HCT116 (cell line): ENCODE measurements around the gene SOX1. TPM values are rescaled to one million over a fixed set of nuclear protein-coding genes. Genes with fewer than 3 reads are reported as not detected.

Experiments
- ATAC-seq: fragments of 200-7000 bp; cut with Tn5 transposase; 2 replicates; pipeline ENCODE4 v1.9.1; 2020; ENCODE audit warnings: mild to moderate bottlenecking, moderate library complexity
- BruUV-seq: library from RNA; stranded (reverse); fragments of 400-500 nt; replicated peaks from 2 replicates; lab custom pipeline; 2021; lab: Mats Ljungman, UMichigan
- CTCF ChIA-PET: fragments of 300-600 bp; sonication (Branson Sonifier 250); formaldehyde crosslinking; loops from one replicate; lab custom pipeline; 2021; ENCODE audit warnings: antibody characterized with exemption; lab: Charles Lee
- POLR2A ChIA-PET: fragments of 300-600, 350-600 bp; sonication (Branson Sonifier 250); formaldehyde crosslinking; loops from one replicate; lab custom pipeline; 2021; ENCODE audit warnings: antibody characterized with exemption; lab: Charles Lee
- RAD21 ChIA-PET, 2 experiments: fragments of 300-600 bp; sonication (Branson Sonifier 250); formaldehyde crosslinking; loops; one replicate each; lab custom pipeline; 2023; ENCODE audit warnings: low total read pairs in 2 of 2; ENCODE audit not compliant: uncharacterized antibody in 2 of 2, unreplicated experiment in 2 of 2, low non-redundant PET in 1 of 2; lab: Charles Lee
- DNase-seq: peaks from one replicate; pipeline ENCODE4 v3.0.0-alpha.2; 2010; ENCODE audit warnings: low read depth, low spot score
- H2AFZ ChIP-seq: fragments of 200-600 bp; shearing (Covaris generic), sonication (generic); 2 replicates; pipeline ENCODE4 v1.6.1; 2017; ENCODE audit warnings: low read depth, mixed run types, mixed read lengths, antibody characterized with exemption, low read length; ENCODE audit not compliant: poor library complexity, severe bottlenecking
- H3K27ac ChIP-seq: 2 replicates; pipeline ENCODE4 v1.5.1; 2012; ENCODE audit warnings: low read depth, low read length
- H3K27me3 ChIP-seq: fragments of 200-600 bp; sonication (generic); 2 replicates; pipeline ENCODE4 v1.6.1; 2016; ENCODE audit warnings: mixed run types, low read length, mixed read lengths; ENCODE audit not compliant: insufficient read depth
- H3K36me3 ChIP-seq, 2 experiments: fragments of 200-500 bp in 1 of 2; fragments of 200-600 bp in 1 of 2; sonication (Bioruptor generic) in 1 of 2; sonication (generic) in 1 of 2; 2 replicates each; pipeline versions ENCODE4 v1.5.1 to v1.6.1; 2014 to 2016; ENCODE audit warnings: low read length in 2 of 2, inconsistent platforms in 1 of 2, mixed read lengths in 1 of 2, mixed run types in 1 of 2; ENCODE audit not compliant: insufficient read depth in 2 of 2, control insufficient read depth in 1 of 2
- H3K4me1 ChIP-seq, 2 experiments: fragments of 200-600 bp in 1 of 2; sonication (generic) in 1 of 2; 2 replicates each; pipeline versions ENCODE4 v1.5.1 to v1.6.1; 2012 to 2017; ENCODE audit warnings: low read length in 2 of 2, inconsistent platforms in 1 of 2, mild to moderate bottlenecking in 1 of 2, mixed read lengths in 1 of 2, mixed run types in 1 of 2, moderate library complexity in 1 of 2; ENCODE audit not compliant: insufficient read depth in 2 of 2, control insufficient read depth in 1 of 2
- H3K4me2 ChIP-seq: fragments of 200-600 bp; sonication (generic); 2 replicates; pipeline ENCODE4 v1.6.1; 2017; ENCODE audit warnings: mixed run types, low read length, mixed read lengths
- H3K4me3 ChIP-seq, 2 experiments: fragments of 200-600 bp in 1 of 2; sonication (generic) in 1 of 2; replicated peaks in 1 of 2; 2 replicates each; pipeline ENCODE4 v1.5.1; 2011 to 2016; ENCODE audit warnings: low read length in 2 of 2, control low read depth in 1 of 2, low read depth in 1 of 2, mild to moderate bottlenecking in 1 of 2, mixed read lengths in 1 of 2, mixed run types in 1 of 2
- H3K79me2 ChIP-seq: fragments of 200-600 bp; sonication (generic); 2 replicates; pipeline ENCODE4 v1.6.1; 2017; ENCODE audit warnings: mild to moderate bottlenecking, mixed run types, low read length, moderate library complexity, mixed read lengths; ENCODE audit not compliant: insufficient read depth
- H3K9ac ChIP-seq: fragments of 200-600 bp; sonication (generic); 2 replicates; pipeline ENCODE4 v1.6.1; 2016; ENCODE audit warnings: low read length, mixed read lengths
- H3K9me2 ChIP-seq: fragments of 200-600 bp; sonication (generic), shearing (Covaris generic); 2 replicates; pipeline ENCODE4 v1.6.1; 2017; ENCODE audit warnings: mixed run types, mild to moderate bottlenecking, moderate library complexity; ENCODE audit not compliant: insufficient read depth
- H3K9me3 ChIP-seq, 2 experiments: fragments of 200-500 bp in 1 of 2; fragments of 200-600 bp in 1 of 2; sonication (Bioruptor generic) in 1 of 2; sonication (generic) in 1 of 2; 2 replicates each; pipeline ENCODE4 v1.6.1; 2014 to 2017; ENCODE audit warnings: low read length in 2 of 2, mixed read lengths in 2 of 2, inconsistent platforms in 1 of 2, low read depth in 1 of 2, mild to moderate bottlenecking in 1 of 2, mixed run types in 1 of 2, moderate library complexity in 1 of 2; ENCODE audit not compliant: control insufficient read depth in 1 of 2, insufficient read depth in 1 of 2
- H4K20me1 ChIP-seq: fragments of 200-600 bp; sonication (generic), shearing (Covaris generic); 2 replicates; pipeline ENCODE4 v1.6.1; 2017; ENCODE audit warnings: mixed run types, mild to moderate bottlenecking, moderate library complexity; ENCODE audit not compliant: insufficient read depth
- ATF3 ChIP-seq: IDR thresholded peaks from 2 replicates; pipeline ENCODE4 v1.6.1; 2012
- CBX3 ChIP-seq: IDR thresholded peaks from 2 replicates; pipeline ENCODE4 v1.6.1; 2012; ENCODE audit warnings: low read depth
- CEBPB ChIP-seq: IDR thresholded peaks from 2 replicates; pipeline ENCODE4 v1.6.1; 2012; ENCODE audit warnings: low read depth
- CTCF ChIP-seq, 3 experiments: fragments of 200-600 bp in 1 of 3; sonication (generic) in 1 of 3; IDR thresholded peaks in 2 of 3; conservative IDR thresholded peaks in 1 of 3; 2 replicates each; pipeline ENCODE4 v1.5.1; 2012 to 2017; ENCODE audit warnings: low read depth in 2 of 3, low read length in 2 of 3, antibody characterized with exemption in 1 of 3, borderline replicate concordance in 1 of 3, control low read depth in 1 of 3, mild to moderate bottlenecking in 1 of 3, mixed read lengths in 1 of 3, mixed run types in 1 of 3, moderate library complexity in 1 of 3; ENCODE audit not compliant: insufficient read depth in 1 of 3
- EGR1 ChIP-seq: IDR thresholded peaks from 2 replicates; pipeline ENCODE4 v1.6.1; 2012; ENCODE audit warnings: low read depth
- ELF1 ChIP-seq: IDR thresholded peaks from 2 replicates; pipeline ENCODE4 v1.6.1; 2012; ENCODE audit warnings: low read depth, borderline replicate concordance
- EZH2 ChIP-seq: fragments of 200-600 bp; sonication (generic); IDR thresholded peaks from 2 replicates; pipeline ENCODE4 v1.6.1; 2017; ENCODE audit warnings: antibody characterized with exemption, mixed run types
- FOSL1 ChIP-seq: IDR thresholded peaks from 2 replicates; pipeline ENCODE4 v1.6.1; 2012; ENCODE audit warnings: low read depth
- MAX ChIP-seq: IDR thresholded peaks from 2 replicates; pipeline ENCODE4 v1.6.1; 2012
- POLR2AphosphoS5 ChIP-seq: IDR thresholded peaks from 2 replicates; pipeline ENCODE4 v1.6.1; 2011; ENCODE audit warnings: mild to moderate bottlenecking, low read depth, low read length, moderate library complexity
- RAD21 ChIP-seq: IDR thresholded peaks from 2 replicates; pipeline ENCODE4 v1.6.1; 2012; ENCODE audit warnings: low read depth, mild to moderate bottlenecking
- SRF ChIP-seq: IDR thresholded peaks from 2 replicates; pipeline ENCODE4 v1.6.1; 2012; ENCODE audit warnings: low read depth
- TCF7L2 ChIP-seq: IDR thresholded peaks from 2 replicates; pipeline ENCODE4 v1.7.0; 2011; ENCODE audit warnings: borderline replicate concordance, inconsistent platforms; ENCODE audit not compliant: insufficient read depth, insufficient read length; ENCODE audit errors: extremely low read depth
- ZBTB33 ChIP-seq: IDR thresholded peaks from 2 replicates; pipeline ENCODE4 v1.6.1; 2011; ENCODE audit warnings: mild to moderate bottlenecking, low read length, moderate library complexity; ENCODE audit not compliant: insufficient replicate concordance; ENCODE audit errors: extremely low read depth
- ZFX ChIP-seq: fragments of 450-650 bp; IDR thresholded peaks from 2 replicates; pipeline ENCODE4 v1.6.1; 2017
- ZNF274 ChIP-seq: fragments of 200-500 bp; sonication (Bioruptor generic); IDR thresholded peaks from 2 replicates; pipeline ENCODE4 v1.6.1; 2014; ENCODE audit warnings: mild to moderate bottlenecking, low read depth, low read length, inconsistent platforms
- intact Hi-C: fragments of 100-400 bp; cut with micrococcal nuclease; formaldehyde crosslinking; loops from 2 replicates; pipeline ENCODE4 v1.10.0; 2022
- total RNA-seq: library from RNA; stranded (reverse); gene quantifications from one replicate; pipeline ENCODE4 v1.2.1, GENCODE V29; 2021; ENCODE audit not compliant: unreplicated experiment
- TF ChIP-seq, protein P1 (sequence below): IDR thresholded peaks from 2 replicates; pipeline ENCODE4 v1.6.1; 2012; ENCODE audit warnings: low read depth

SOX1 gene
- total RNA-seq, 1 experiment from 2014 or later = not detected

GRCh38 chr13:112058941-112059340, 8.0 kb upstream of the SOX1 start (continued):
- no peak for TF ChIP-seq CTCF (IDR thresholded peaks at IDR 0.05 in 2 of 3, conservative IDR thresholded peaks at IDR 0.05 in 1 of 3; ENCODE audit: borderline replicate concordance in 1 of 3, insufficient read depth in 1 of 3, low read depth in 2 of 3, low read length in 2 of 3)

GRCh38 chr13:112059457-112060281, 7.3 kb upstream of the SOX1 start:
- intact Hi-C loops = no loop called here
- CTCF ChIA-PET = no interaction called here
- H2AFZ ChIP-seq = no peak overlapping the region
- no peaks in the 10 kb centered on the region for H3K9me3 ChIP-seq
- BruUV-seq = no TSS peak
- H4K20me1 ChIP-seq = no peaks in the 10 kb centered on the region
- no peak overlapping the region for H3K4me3 ChIP-seq
- no peak overlapping the region for H3K9ac ChIP-seq
- no peaks in the 10 kb centered on the region for H3K4me1 ChIP-seq
- DNase-seq (no peak), ATAC-seq (no peak)
- POLR2A ChIA-PET = no interaction called here
- H3K36me3 ChIP-seq = no peaks in the 10 kb centered on the region
- RAD21 ChIA-PET = no interaction called here
- no peaks in the 10 kb centered on the region for H3K79me2 ChIP-seq
- H3K27me3 ChIP-seq = peaks cover 15% of the 10 kb centered on the region; the same call in 1 of the 2 replicates
- no peak overlapping the region for H3K27ac ChIP-seq
- H3K9me2 ChIP-seq = no peaks in the 10 kb centered on the region
- H3K4me2 ChIP-seq = no peak overlapping the region
- TF ChIP-seq, protein P1, sequence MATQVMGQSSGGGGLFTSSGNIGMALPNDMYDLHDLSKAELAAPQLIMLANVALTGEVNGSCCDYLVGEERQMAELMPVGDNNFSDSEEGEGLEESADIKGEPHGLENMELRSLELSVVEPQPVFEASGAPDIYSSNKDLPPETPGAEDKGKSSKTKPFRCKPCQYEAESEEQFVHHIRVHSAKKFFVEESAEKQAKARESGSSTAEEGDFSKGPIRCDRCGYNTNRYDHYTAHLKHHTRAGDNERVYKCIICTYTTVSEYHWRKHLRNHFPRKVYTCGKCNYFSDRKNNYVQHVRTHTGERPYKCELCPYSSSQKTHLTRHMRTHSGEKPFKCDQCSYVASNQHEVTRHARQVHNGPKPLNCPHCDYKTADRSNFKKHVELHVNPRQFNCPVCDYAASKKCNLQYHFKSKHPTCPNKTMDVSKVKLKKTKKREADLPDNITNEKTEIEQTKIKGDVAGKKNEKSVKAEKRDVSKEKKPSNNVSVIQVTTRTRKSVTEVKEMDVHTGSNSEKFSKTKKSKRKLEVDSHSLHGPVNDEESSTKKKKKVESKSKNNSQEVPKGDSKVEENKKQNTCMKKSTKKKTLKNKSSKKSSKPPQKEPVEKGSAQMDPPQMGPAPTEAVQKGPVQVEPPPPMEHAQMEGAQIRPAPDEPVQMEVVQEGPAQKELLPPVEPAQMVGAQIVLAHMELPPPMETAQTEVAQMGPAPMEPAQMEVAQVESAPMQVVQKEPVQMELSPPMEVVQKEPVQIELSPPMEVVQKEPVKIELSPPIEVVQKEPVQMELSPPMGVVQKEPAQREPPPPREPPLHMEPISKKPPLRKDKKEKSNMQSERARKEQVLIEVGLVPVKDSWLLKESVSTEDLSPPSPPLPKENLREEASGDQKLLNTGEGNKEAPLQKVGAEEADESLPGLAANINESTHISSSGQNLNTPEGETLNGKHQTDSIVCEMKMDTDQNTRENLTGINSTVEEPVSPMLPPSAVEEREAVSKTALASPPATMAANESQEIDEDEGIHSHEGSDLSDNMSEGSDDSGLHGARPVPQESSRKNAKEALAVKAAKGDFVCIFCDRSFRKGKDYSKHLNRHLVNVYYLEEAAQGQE = no peak
- TF ChIP-seq POLR2AphosphoS5 (no peak), CEBPB (no peak), ZFX (no peak), ATF3 (no peak), RAD21 (no peak), CBX3 (no peak), ZBTB33 (no peak), FOSL1 (no peak), ZNF274 (no peak), SRF (no peak), EZH2 (no peak), EGR1 (no peak), TCF7L2 (no peak), ELF1 (no peak), MAX (no peak)
